Omental fat pad (tissue), 4 donors: ENCODE measurements around the gene SYT2. TPM values are rescaled to one million over a fixed set of nuclear protein-coding genes. Genes with fewer than 3 reads are reported as not detected.
"Not testable (repeated sequence)": the region's sequence is repeated elsewhere in the genome, so short reads cannot be mapped to it uniquely, and the experiment has no call there.

Experiments
- ATAC-seq: fragments of 150-250 bp; one replicate; pipeline ENCODE4 v1.9.1; 2016; ENCODE audit warnings: mild to moderate bottlenecking, moderate library complexity; ENCODE audit not compliant: low FRiP score
- DNase-seq: peaks from one replicate; pipeline ENCODE4 v3.0.0-alpha.2; 2019; ENCODE audit warnings: low spot score
- CTCF ChIP-seq, 3 donors: fragments of 450-650 bp; IDR thresholded peaks; one replicate each; pipeline ENCODE4 v1.5.1; 2016 to 2017; ENCODE audit warnings: antibody characterized with exemption in 3 of 3, mild to moderate bottlenecking in 3 of 3, moderate library complexity in 2 of 3
- total RNA-seq, 4 donors: library from RNA; depleted of rRNA; stranded (reverse); fragments of >200 nt; gene quantifications; one replicate each; pipeline ENCODE4 v1.1.0, GENCODE V29; 2016

Gene SYT2
- total RNA-seq, 4 donors from 2014 or later, result 0.12 TPM; not detected in 3

- DNase-seq (no peak), ATAC-seq (peak; percentile 51)
Measured at GRCh38 chr1:202588503-202589189, 121.6 kb downstream of the SYT2 start.

GRCh38 chr1:202587859-202588485, 122.3 kb downstream of the SYT2 start:
- no peak for TF ChIP-seq CTCF (IDR thresholded peaks at IDR 0.05)
- ATAC-seq (no peak), DNase-seq (no peak)

More at GRCh38 chr1:202588503-202589189, 121.6 kb downstream of the SYT2 start:
- TF ChIP-seq CTCF (IDR thresholded peaks at IDR 0.05), result no peak

- no peak for DNase-seq
- no peak for TF ChIP-seq CTCF (IDR thresholded peaks at IDR 0.05)
- ATAC-seq, result no peak
Measured at GRCh38 chr1:202586871-202587270, 123.4 kb downstream of the SYT2 start.

- TF ChIP-seq CTCF (IDR thresholded peaks at IDR 0.05), result no peak
- DNase-seq (no peak), ATAC-seq (no peak)
Measured at GRCh38 chr1:202586018-202586821, 124.0 kb downstream of the SYT2 start.

- ATAC-seq, result no peak
- no peak for TF ChIP-seq CTCF (IDR thresholded peaks at IDR 0.05)
- DNase-seq, result no peak
Measured at GRCh38 chr1:202585590-202585933, 124.7 kb downstream of the SYT2 start.

GRCh38 chr1:202584707-202585589, 125.3 kb downstream of the SYT2 start:
- no peak for TF ChIP-seq CTCF (IDR thresholded peaks at IDR 0.05)

GRCh38 chr1:202582350-202582749, 127.9 kb downstream of the SYT2 start:
- DNase-seq, ATAC-seq: not testable (repeated sequence)

More at GRCh38 chr1:202584707-202585589, 125.3 kb downstream of the SYT2 start:
- ATAC-seq (no peak), DNase-seq (no peak)
